K562 (cell line): ENCODE measurements around the gene HMGCL.

Source experiments
- CHD4 ChIP-seq: fragments of 200-600 bp; sonication (generic); IDR thresholded peaks from 3 replicates; pipeline ENCODE4 v1.6.1; 2012; ENCODE audit warnings: low read depth, mild to moderate bottlenecking, mixed read lengths, low read length, inconsistent platforms; ENCODE audit not compliant: insufficient read depth, insufficient replicate concordance, poor library complexity, severe bottlenecking
- CTCF ChIP-seq, 3 experiments: IDR thresholded peaks in 2 of 3; conservative IDR thresholded peaks in 1 of 3; 2 replicates each; pipeline ENCODE4 v1.5.1; 2011 to 2012; ENCODE audit warnings: low read length in 3 of 3, mild to moderate bottlenecking in 3 of 3, control low read depth in 2 of 3, improper control_type of control experiment in 1 of 3, inconsistent platforms in 1 of 3, low read depth in 1 of 3, mixed read lengths in 1 of 3, moderate library complexity in 1 of 3; ENCODE audit not compliant: insufficient read depth in 2 of 3
- ELK1 ChIP-seq: sonication (generic); formaldehyde crosslinking; IDR thresholded peaks from 2 replicates; pipeline ENCODE4 v1.8.1; 2022; ENCODE audit warnings: missing genetic modification reagents
- HIVEP1 ChIP-seq: fragments of 250-450 bp; sonication (Bioruptor Pico); IDR thresholded peaks from 2 replicates; pipeline ENCODE4 v1.4.0; 2020; ENCODE audit warnings: mild to moderate bottlenecking
- LEF1 ChIP-seq: fragments of 450-650 bp; IDR thresholded peaks from 2 replicates; pipeline ENCODE4 v1.6.1; 2016; ENCODE audit warnings: mild to moderate bottlenecking
- RCOR1 ChIP-seq, 2 experiments: IDR thresholded peaks; 2 replicates each; pipeline ENCODE4 v1.6.1; 2012; ENCODE audit warnings: low read depth in 2 of 2, low read length in 2 of 2, borderline replicate concordance in 1 of 2, improper control_type of control experiment in 1 of 2
- ZBTB7A ChIP-seq: IDR thresholded peaks from 2 replicates; pipeline ENCODE4 v1.6.1; 2011; ENCODE audit warnings: low read depth, mild to moderate bottlenecking, low read length, moderate library complexity, borderline replicate concordance; ENCODE audit not compliant: control insufficient read depth
- ZNF24 ChIP-seq: fragments of 450-650 bp; IDR thresholded peaks from 2 replicates; pipeline ENCODE4 v1.6.1; 2016
- TF ChIP-seq, protein P1 (sequence below): fragments of 450-650 bp; formaldehyde crosslinking; IDR thresholded peaks from 2 replicates; pipeline ENCODE4 v1.4.0; 2022; ENCODE audit warnings: mild to moderate bottlenecking, moderate library complexity
- TF ChIP-seq, protein P2 (sequence below): sonication (generic); formaldehyde crosslinking; IDR thresholded peaks from 2 replicates; pipeline ENCODE4 v1.9.0; 2022; ENCODE audit warnings: mild to moderate bottlenecking, missing genetic modification reagents

DNA sequence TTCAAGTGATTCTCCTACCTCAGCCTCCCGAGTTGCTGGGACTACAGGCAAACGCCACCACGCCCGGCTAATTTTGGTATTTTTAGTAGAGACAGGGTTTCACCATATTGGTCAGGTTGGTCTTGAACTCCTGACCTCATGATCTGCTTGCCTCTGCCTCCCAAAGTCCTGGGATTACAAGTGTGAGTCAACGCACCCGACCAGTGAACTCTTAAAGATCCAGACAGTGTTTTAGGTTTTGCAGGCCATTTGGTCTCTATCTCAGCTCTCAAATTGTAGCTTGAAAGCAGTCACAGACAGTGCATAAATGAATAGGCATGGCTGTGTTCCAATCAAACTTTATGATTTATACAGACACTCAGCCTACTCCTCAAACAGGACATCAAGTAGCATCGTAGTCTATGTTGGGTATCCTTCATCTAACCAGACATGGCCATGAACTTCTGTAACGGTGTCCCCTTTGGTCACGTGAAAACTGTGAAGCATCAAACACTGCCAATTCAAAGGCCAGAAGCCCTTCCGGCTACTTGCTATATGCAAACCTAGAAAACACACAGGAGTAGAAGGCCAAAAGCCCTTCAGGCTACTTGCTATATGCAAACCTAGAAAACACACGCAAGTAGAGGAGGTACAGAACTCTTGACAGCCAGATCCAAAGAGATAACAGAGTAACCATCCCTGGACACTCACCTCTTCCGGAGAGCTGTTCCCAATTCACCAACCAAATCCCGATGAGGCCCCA, 39.7 kb upstream of the HMGCL start:
- TF ChIP-seq, protein P1, sequence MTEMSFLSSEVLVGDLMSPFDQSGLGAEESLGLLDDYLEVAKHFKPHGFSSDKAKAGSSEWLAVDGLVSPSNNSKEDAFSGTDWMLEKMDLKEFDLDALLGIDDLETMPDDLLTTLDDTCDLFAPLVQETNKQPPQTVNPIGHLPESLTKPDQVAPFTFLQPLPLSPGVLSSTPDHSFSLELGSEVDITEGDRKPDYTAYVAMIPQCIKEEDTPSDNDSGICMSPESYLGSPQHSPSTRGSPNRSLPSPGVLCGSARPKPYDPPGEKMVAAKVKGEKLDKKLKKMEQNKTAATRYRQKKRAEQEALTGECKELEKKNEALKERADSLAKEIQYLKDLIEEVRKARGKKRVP (CRISPR knock-in tag) = no peak
- TF ChIP-seq RCOR1 (IDR thresholded peaks at IDR 0.05; ENCODE audit: borderline replicate concordance in 1 of 2, low read depth in 2 of 2, low read length in 2 of 2) (no peak), CHD4 (no peak), ZBTB7A (no peak), HIVEP1 (no peak), ZNF24 (no peak), ELK1 (CRISPR knock-in tag) (no peak), LEF1 (no peak), CTCF (IDR thresholded peaks at IDR 0.05 in 2 of 3, conservative IDR thresholded peaks at IDR 0.05 in 1 of 3; ENCODE audit: insufficient read depth in 2 of 3, low read depth in 1 of 3, low read length in 3 of 3) (no peak)
- TF ChIP-seq, protein P2, sequence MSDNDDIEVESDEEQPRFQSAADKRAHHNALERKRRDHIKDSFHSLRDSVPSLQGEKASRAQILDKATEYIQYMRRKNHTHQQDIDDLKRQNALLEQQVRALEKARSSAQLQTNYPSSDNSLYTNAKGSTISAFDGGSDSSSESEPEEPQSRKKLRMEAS (CRISPR knock-in tag) = no peak
